B cell (primary cell): ENCODE measurements around the gene THEM5.

Source experiments
- CTCF ChIP-seq: fragments of 200-600 bp; IDR thresholded peaks from one replicate; pipeline ENCODE4 v1.8.0; 2022; ENCODE audit warnings: antibody characterized with exemption, mild to moderate bottlenecking
- EZH2 ChIP-seq: IDR thresholded peaks from 2 replicates; pipeline ENCODE4 v1.6.1; 2012; ENCODE audit warnings: borderline replicate concordance, low read depth, mild to moderate bottlenecking, moderate library complexity, low read length; ENCODE audit not compliant: insufficient read depth, poor library complexity, severe bottlenecking

DNA sequence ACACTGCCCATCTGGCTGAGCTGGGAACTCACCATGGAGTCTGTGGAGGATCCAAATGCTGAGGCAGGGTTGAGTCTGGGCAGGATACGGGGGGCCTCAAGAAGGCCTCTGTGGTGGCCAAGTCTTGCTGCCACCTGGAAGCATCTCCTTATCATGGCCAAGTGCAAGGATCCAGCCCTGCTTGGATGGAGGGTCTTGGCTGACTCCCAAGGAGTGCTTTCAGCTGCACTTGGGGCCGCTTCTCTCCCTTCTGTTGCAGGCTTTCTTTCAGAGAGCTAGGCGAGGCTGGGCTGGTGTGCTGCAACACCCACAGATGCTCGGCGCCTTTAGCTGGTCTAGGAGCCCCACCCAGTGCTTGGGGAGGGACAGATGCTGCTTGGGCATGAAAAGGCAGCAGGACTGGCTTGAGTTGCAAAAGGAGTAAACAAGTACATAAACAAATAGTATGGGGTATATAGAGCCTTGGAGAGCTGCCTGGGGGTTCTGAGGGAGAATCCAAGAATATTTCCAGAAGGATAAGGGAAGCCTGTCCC, at the start of gene THEM5:
- TF ChIP-seq CTCF (no peak), EZH2 (no peak)
